B cell (primary cell): ENCODE data around the gene GNS. TPM values are rescaled to one million over a fixed set of nuclear protein-coding genes. Genes with fewer than 3 reads are reported as not detected.
A peak's percentile ranks its signal among the peaks of the same experiment; 100 is the strongest.

Experiments used
- ATAC-seq: fragments of 200-7000 bp; cut with Tn5 transposase; one replicate; pipeline ENCODE4 v1.10.0; 2021; ENCODE audit warnings: low read depth, mild to moderate bottlenecking, moderate number of reproducible peaks, moderate library complexity
- CTCF ChIA-PET: fragments of 350-600 bp; sonication (Branson Sonifier 250); formaldehyde crosslinking; loops from one replicate; lab custom pipeline; 2021; ENCODE audit warnings: antibody characterized with exemption, inconsistent platforms; lab: Charles Lee
- POLR2A ChIA-PET: fragments of 350-600 bp; sonication (Branson Sonifier 250); formaldehyde crosslinking; loops from one replicate; lab custom pipeline; 2021; ENCODE audit warnings: antibody characterized with exemption; lab: Charles Lee
- DNase-seq: peaks from one replicate; pipeline ENCODE4 v3.0.0; 2013
- H2AFZ ChIP-seq: 2 replicates; pipeline ENCODE4 v1.6.1; 2012; ENCODE audit warnings: mild to moderate bottlenecking, low read depth, low read length; ENCODE audit not compliant: insufficient read depth, poor library complexity, severe bottlenecking
- H3K27ac ChIP-seq, 2 donors: 1 replicate in 1 of 2; 2 replicates in 1 of 2; pipeline ENCODE4 v1.5.1; 2012 to 2013; ENCODE audit warnings: low read length in 2 of 2, mild to moderate bottlenecking in 2 of 2, moderate library complexity in 1 of 2
- H3K27me3 ChIP-seq, 4 experiments: fragments of 200-600 bp in 1 of 4; sonication (generic) in 1 of 4; replicated peaks in 1 of 4; 1 replicate in 2 of 4; 2 replicates in 2 of 4; pipeline versions ENCODE4 v1.6.1 to v1.7.0; 2013 to 2016; ENCODE audit warnings: low read length in 3 of 4, mild to moderate bottlenecking in 2 of 4, mixed read lengths in 1 of 4, moderate library complexity in 1 of 4; ENCODE audit not compliant: insufficient read depth in 4 of 4, control insufficient read depth in 3 of 4; ENCODE audit errors: control extremely low read depth in 1 of 4
- H3K36me3 ChIP-seq, 2 experiments: replicated peaks in 1 of 2; 1 replicate in 1 of 2; 2 replicates in 1 of 2; pipeline versions ENCODE4 v1.6.1 to v1.7.1; 2013; ENCODE audit warnings: low read length in 1 of 2; ENCODE audit not compliant: insufficient read depth in 2 of 2, control insufficient read depth in 1 of 2; ENCODE audit errors: control extremely low read depth in 1 of 2, extremely low read depth in 1 of 2
- H3K4me1 ChIP-seq, 2 donors: fragments of 200-600 bp in 1 of 2; sonication (generic) in 1 of 2; 1 replicate in 1 of 2; 2 replicates in 1 of 2; pipeline versions ENCODE4 v1.5.1 to v1.6.1; 2013 to 2017; ENCODE audit warnings: low read length in 2 of 2; ENCODE audit not compliant: control insufficient read depth in 2 of 2, insufficient read depth in 2 of 2
- H3K4me2 ChIP-seq: replicated peaks from 2 replicates; pipeline ENCODE3; 2012; ENCODE audit warnings: mild to moderate bottlenecking, low read depth, low read length; ENCODE audit not compliant: poor library complexity, severe bottlenecking
- H3K4me3 ChIP-seq, 5 experiments: fragments of 200-600 bp in 1 of 5; sonication (generic) in 1 of 5; 1 replicate in 3 of 5; 2 replicates in 2 of 5; pipeline versions ENCODE4 v1.5.1 to v1.7.0; 2011 to 2016; ENCODE audit warnings: low read length in 4 of 5, mild to moderate bottlenecking in 4 of 5, low read depth in 2 of 5, control low read depth in 1 of 5, moderate library complexity in 1 of 5; ENCODE audit not compliant: insufficient read depth in 1 of 5; ENCODE audit errors: control extremely low read depth in 1 of 5, extremely low read depth in 1 of 5
- H3K79me2 ChIP-seq: fragments of 200-600 bp; sonication (generic); one replicate; pipeline ENCODE4 v1.6.0; 2016; ENCODE audit warnings: low read length; ENCODE audit not compliant: control insufficient read depth, insufficient read depth
- H3K9ac ChIP-seq: fragments of 200-600 bp; sonication (generic); 2 replicates; pipeline ENCODE4 v1.6.1; 2017; ENCODE audit warnings: mild to moderate bottlenecking, low read length, moderate library complexity
- H3K9me3 ChIP-seq, 3 donors: one replicate each; pipeline versions ENCODE4 v1.6.1 to v1.7.1; 2013; ENCODE audit warnings: low read length in 2 of 3; ENCODE audit not compliant: control insufficient read depth in 2 of 3, insufficient read depth in 1 of 3; ENCODE audit errors: control extremely low read depth in 1 of 3
- H4K20me1 ChIP-seq: 2 replicates; pipeline ENCODE4 v1.6.0; 2012; ENCODE audit warnings: mild to moderate bottlenecking, low read length; ENCODE audit not compliant: insufficient read depth, control insufficient read depth, poor library complexity, severe bottlenecking
- H3K27ac Mint-ChIP-seq: one replicate; pipeline ENCODE4 v1.8.0; 2021; ENCODE audit warnings: mixed read lengths
- H3K27me3 Mint-ChIP-seq: one replicate; pipeline ENCODE4 v1.8.0; 2021; ENCODE audit warnings: mixed read lengths
- H3K4me1 Mint-ChIP-seq: one replicate; pipeline ENCODE4 v1.8.0; 2021; ENCODE audit warnings: mixed read lengths
- H3K4me3 Mint-ChIP-seq: one replicate; pipeline ENCODE4 v1.8.0; 2021; ENCODE audit warnings: mixed read lengths
- H3K9me3 Mint-ChIP-seq: one replicate; pipeline ENCODE4 v1.8.0; 2022; ENCODE audit warnings: mixed read lengths; ENCODE audit not compliant: insufficient read depth
- CTCF ChIP-seq: fragments of 200-600 bp; IDR thresholded peaks from one replicate; pipeline ENCODE4 v1.8.0; 2022; ENCODE audit warnings: antibody characterized with exemption, mild to moderate bottlenecking
- EZH2 ChIP-seq: IDR thresholded peaks from 2 replicates; pipeline ENCODE4 v1.6.1; 2012; ENCODE audit warnings: borderline replicate concordance, low read depth, mild to moderate bottlenecking, moderate library complexity, low read length; ENCODE audit not compliant: insufficient read depth, poor library complexity, severe bottlenecking
- WGBS: methylation state at CpG from one replicate; pipeline ENCODE4 v1.1.5; 2013; ENCODE audit warnings: missing lambda C conversion rate; ENCODE audit not compliant: insufficient coverage; 5-methylcytosine and 5-hydroxymethylcytosine counted together
- intact Hi-C: fragments of 100-400 bp; cut with micrococcal nuclease; formaldehyde crosslinking; loops from one replicate; pipeline ENCODE4 v1.10.0; 2022
- polyA plus RNA-seq: library from polyadenylated mRNA; depleted of rRNA; stranded (reverse); fragments of >200 nt; gene quantifications from 2 replicates; pipeline ENCODE4 v1.2.3, GENCODE V29; 2012
- total RNA-seq, 2 donors: library from RNA; stranded (reverse); fragments of 120-200 nt in 1 of 2; gene quantifications; 1 replicate in 1 of 2; 2 replicates in 1 of 2; pipeline versions ENCODE4 v1.2.3 to v1.2.4, GENCODE V29; 2013 to 2022

The GNS gene
- total and polyA plus RNA-seq, 2 donors (not counting 1 experiment from before 2014, with no cell fraction given), result 7.0 to 26.7 TPM

DNA sequence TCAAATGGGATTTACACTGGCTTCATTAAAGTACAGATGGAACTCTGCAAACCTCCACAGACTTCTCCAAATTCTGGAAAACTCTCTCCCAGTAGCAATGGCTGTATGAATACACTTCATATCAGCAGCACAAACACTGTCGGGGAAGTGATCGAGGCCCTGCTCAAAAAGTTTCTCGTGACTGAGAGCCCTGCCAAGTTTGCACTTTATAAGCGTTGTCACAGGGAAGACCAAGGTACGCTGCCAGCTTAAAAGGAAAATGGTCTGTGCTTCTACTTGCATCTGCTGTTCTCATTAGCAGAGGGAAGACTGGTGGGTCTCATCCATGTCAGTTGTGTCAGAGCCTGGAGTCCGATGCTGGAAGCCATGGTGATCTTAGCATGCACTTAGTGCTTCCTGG is 71.0 kb downstream of the GNS start:
- Mint-ChIP-seq H3K27ac (no peak overlapping the region), H3K27me3 (no peaks in the 10 kb centered on the region), H3K4me3 (no peak overlapping the region), H3K9me3 (no peaks in the 10 kb centered on the region), H3K4me1 (peaks cover 16% of the 10 kb centered on the region)
- ATAC-seq (no peak), DNase-seq (no peak)
- Histone ChIP-seq H3K27me3 (no peaks in the 10 kb centered on the region), H3K27ac (no peak overlapping the region), H3K4me3 (no peak overlapping the region), H3K4me1 (peaks cover 4 to 6% of the 10 kb centered on the region in 2 donors), H2AFZ (no peak overlapping the region), H3K4me2 (no peak overlapping the region), H3K36me3 (peaks cover 18 to 59% of the 10 kb centered on the region in 2 experiments), H3K9me3 (no peaks in the 10 kb centered on the region), H3K79me2 (peaks cover 77% of the 10 kb centered on the region), H4K20me1 (peaks cover 21% of the 10 kb centered on the region), H3K9ac (no peak overlapping the region)
- TF ChIP-seq CTCF, result no peak
- TF ChIP-seq EZH2, result no peak
- ChIA-PET POLR2A (no interaction called here), CTCF (interaction anchor here (18.0 kb wide), 1 partner anchor 138 kb away, joined by 352 read pairs; no protein-coding TSS in a partner anchor)
- WGBS, result 98% methylated on average over 6 of the region's 6 CpGs
- intact Hi-C loops, result no loop called here

- no peak for TF ChIP-seq CTCF
- Histone ChIP-seq H3K36me3 (peaks cover 18 to 56% of the 10 kb centered on the region in 2 experiments), H3K79me2 (peaks cover 81% of the 10 kb centered on the region), H3K9ac (no peak overlapping the region), H3K4me1 (peaks cover 8 to 10% of the 10 kb centered on the region in 2 donors), H3K4me3 (no peak overlapping the region), H4K20me1 (peaks cover 25% of the 10 kb centered on the region), H3K27me3 (no peaks in the 10 kb centered on the region), H3K4me2 (no peak overlapping the region), H3K9me3 (no peaks in the 10 kb centered on the region), H3K27ac (peak overlapping the region in 1 of 2 donors; percentile 32), H2AFZ (no peak overlapping the region)
- Mint-ChIP-seq H3K27me3 (no peaks in the 10 kb centered on the region), H3K4me3 (no peak overlapping the region), H3K4me1 (peaks cover 21% of the 10 kb centered on the region), H3K9me3 (no peaks in the 10 kb centered on the region), H3K27ac (peak overlapping the region; percentile 1)
- intact Hi-C loops, result no loop called here
- ATAC-seq (no peak), DNase-seq (no peak)
- POLR2A ChIA-PET, result no interaction called here
- 31% methylated on average over 5 of the region's 5 CpGs for whole genome bisulfite sequencing
- CTCF ChIA-PET, result interaction anchor here (0.8 to 18.0 kb wide), 2 partner anchors 14 to 138 kb away, joined by 3 to 352 read pairs; no protein-coding TSS in a partner anchor
These were observed 71.4 kb downstream of the GNS start for GRCh38 chr12:64687816-64688215.
